Adrenal gland (tissue), 12 donors: Measurements from ENCODE around the gene PGM1. TPM values are rescaled to one million over a fixed set of nuclear protein-coding genes. Genes with fewer than 3 reads are reported as not detected.

Experiments used
- DNase-seq, 7 donors: peaks; one replicate each; pipeline ENCODE4 v3.0.0-alpha.2; 2019 to 2020
- H3K27ac ChIP-seq, 5 donors: fragments of 200-600 bp; sonication (generic) in 4 of 5; 1 replicate in 3 of 5; 2 replicates in 2 of 5; pipeline versions ENCODE4 v1.5.1 to v1.8.0; 2016 to 2020; ENCODE audit warnings: mild to moderate bottlenecking in 1 of 5
- H3K27me3 ChIP-seq: fragments of 200-600 bp; 2 replicates; pipeline ENCODE4 v1.8.0; 2021
- H3K36me3 ChIP-seq, 2 donors: fragments of 200-600 bp; replicated peaks in 1 of 2; 1 replicate in 1 of 2; 2 replicates in 1 of 2; pipeline versions ENCODE4 v1.5.1 to v1.8.0; 2018 to 2022
- H3K4me1 ChIP-seq, 2 donors: fragments of 200-600 bp; replicated peaks in 1 of 2; 1 replicate in 1 of 2; 2 replicates in 1 of 2; pipeline versions ENCODE4 v1.5.1 to v1.8.0; 2018 to 2021
- H3K4me3 ChIP-seq, 4 donors: fragments of 200-600 bp; sonication (generic) in 3 of 4; one replicate each; pipeline ENCODE4 v1.5.1; 2016 to 2018
- H3K9me3 ChIP-seq, 3 donors: fragments of 200-600 bp; sonication (generic) in 1 of 3; replicated peaks in 1 of 3; 1 replicate in 2 of 3; 2 replicates in 1 of 3; pipeline versions ENCODE4 v1.5.1 to v1.8.0; 2016 to 2021
- CTCF ChIP-seq, 6 experiments: fragments of 450-650 bp in 4 of 6; fragments of 200-600 bp in 2 of 6; sonication (generic) in 1 of 6; IDR thresholded peaks; 1 replicate in 5 of 6; 2 replicates in 1 of 6; pipeline versions ENCODE4 v1.5.1 to v1.8.0; 2016 to 2021; ENCODE audit warnings: antibody characterized with exemption in 6 of 6, mild to moderate bottlenecking in 2 of 6, moderate library complexity in 1 of 6
- POLR2A ChIP-seq, 2 donors: fragments of 450-650 bp; IDR thresholded peaks; one replicate each; pipeline ENCODE4 v1.6.1; 2017; ENCODE audit warnings: antibody characterized with exemption in 2 of 2, mild to moderate bottlenecking in 2 of 2, moderate library complexity in 1 of 2
- WGBS, 4 donors: extraction: QIAGEN DNeasy Blood & Tissue Kit in 2 of 4; methylation state at CpG; one replicate each; pipeline versions ENCODE4 v1.1.5 to v1.1.7; 2013 to 2017; 5-methylcytosine and 5-hydroxymethylcytosine counted together
- intact Hi-C, 2 donors: fragments of 100-400 bp; cut with DNase I; formaldehyde crosslinking; loops; one replicate each; pipeline versions ENCODE4 v1.14.1 to v1.15.0; 2022 to 2023
- polyA plus RNA-seq, 3 donors: library from polyadenylated mRNA; stranded (reverse); fragments of 200-250 nt in 2 of 3; fragments of 350-450 nt in 1 of 3; fragmentation: Illumina TruSeq in 1 of 3; extraction: RNeasy Lipid Tissue Mini Kit (QIAGEN cat#74804) in 1 of 3; gene quantifications; one replicate each; pipeline ENCODE4 v1.2.3, GENCODE V29; 2013 to 2014
- total RNA-seq, 9 donors: library from RNA; depleted of rRNA in 4 of 9; stranded (reverse); fragments of >200 nt in 4 of 9; fragments of 120-200 nt in 1 of 9; fragmentation: NEBNext Ultra II Directional in 1 of 9; extraction: Animal tissue kit (Norgen Biotek cat#: 25700) in 1 of 9; gene quantifications; one replicate each; pipeline versions ENCODE4 v1.1.0 to v1.2.4, GENCODE V29; 2013 to 2023
- donor health status: healthy with polysubstance abuse.
- donor health status: Bipolar disorder and iron deficiency.
- donor health status: DM: yes; HTN: yes; CAD: no.
- donor health status: DM: no; HTN: no; CAD: no.
- donor health status: DM: no; HTN: no; CAD: no.
- donor health status: DM: yes; HTN: yes; CAD: no.

PGM1 gene
- total and polyA plus RNA-seq, 12 donors = 11.9 to 156 (median 120) TPM

GRCh38 chr1:63662056-63662836, 69.0 kb downstream of the PGM1 start:
- DNase-seq = peak in 2 of 7 donors; percentile 2 to 14
- Histone ChIP-seq H3K9me3 (no peaks in the 10 kb centered on the region), H3K27ac (peak overlapping the region in 1 of 5 donors; percentile 67), H3K4me3 (no peak overlapping the region), H3K27me3 (no peaks in the 10 kb centered on the region), H3K36me3 (no peaks in the 10 kb centered on the region), H3K4me1 (no peaks in the 10 kb centered on the region)
- intact Hi-C loops = no loop called here
- TF ChIP-seq POLR2A (IDR thresholded peaks at IDR 0.05) = no peak
- no peak for TF ChIP-seq CTCF (IDR thresholded peaks at IDR 0.05)
- WGBS, 4 donors = 69 to 78% (median 72%) methylated on average over 9 to 10 of the region's 10 CpGs

- H3K36me3 ChIP-seq = no peaks in the 10 kb centered on the region
- WGBS, 4 donors = 87 to 96% (median 91%) methylated on average over 3 to 4 of the region's 4 CpGs
- H3K4me3 ChIP-seq = no peak overlapping the region
- H3K27ac ChIP-seq = peak overlapping the region in 1 of 5 donors; percentile 10
- H3K4me1 ChIP-seq = no peaks in the 10 kb centered on the region
- no peaks in the 10 kb centered on the region for H3K27me3 ChIP-seq
- no peaks in the 10 kb centered on the region for H3K9me3 ChIP-seq
- no peak for TF ChIP-seq CTCF (IDR thresholded peaks at IDR 0.05)
- TF ChIP-seq POLR2A (IDR thresholded peaks at IDR 0.05) = no peak
- intact Hi-C loops = no loop called here
- no peak for DNase-seq
Observed at GRCh38 chr1:63662841-63663240, 69.6 kb downstream of the PGM1 start.

- Histone ChIP-seq H3K36me3 (no peaks in the 10 kb centered on the region), H3K4me1 (no peaks in the 10 kb centered on the region), H3K9me3 (no peaks in the 10 kb centered on the region), H3K4me3 (no peak overlapping the region), H3K27ac (no peak overlapping the region), H3K27me3 (no peaks in the 10 kb centered on the region)
- TF ChIP-seq CTCF (IDR thresholded peaks at IDR 0.05) = no peak
- TF ChIP-seq POLR2A (IDR thresholded peaks at IDR 0.05) = no peak
- intact Hi-C loops = no loop called here
- 90 to 98% (median 95%) methylated on average over 3 of the region's 3 CpGs for WGBS, 4 donors
- no peak for DNase-seq
Observed at GRCh38 chr1:63663301-63663700, 70.1 kb downstream of the PGM1 start.

GRCh38 chr1:63663873-63664272, 70.7 kb downstream of the PGM1 start:
- no peaks in the 10 kb centered on the region for H3K9me3 ChIP-seq
- no peaks in the 10 kb centered on the region for H3K36me3 ChIP-seq
- no peak overlapping the region for H3K27ac ChIP-seq
- WGBS, 4 donors = 92 to 94% (median 94%) methylated on average over 5 of the region's 5 CpGs
- intact Hi-C loops = no loop called here
- H3K4me1 ChIP-seq = no peaks in the 10 kb centered on the region
- no peak for TF ChIP-seq CTCF (IDR thresholded peaks at IDR 0.05)
- DNase-seq = no peak
- H3K27me3 ChIP-seq = no peaks in the 10 kb centered on the region
- H3K4me3 ChIP-seq = no peak overlapping the region
